Pancreas (tissue), 10 donors: ENCODE measurements around the gene CHAF1A. TPM values are rescaled to one million over a fixed set of nuclear protein-coding genes. Genes with fewer than 3 reads are reported as not detected.

Source experiments
- ATAC-seq, 4 donors: fragments of 200-7000 bp; cut with Tn5 transposase; one replicate each; pipeline versions ENCODE4 v1.8.0 to v1.9.1; 2020; ENCODE audit warnings: mild to moderate bottlenecking in 4 of 4, moderate library complexity in 4 of 4
- DNase-seq, 6 donors: peaks; one replicate each; pipeline ENCODE4 v3.0.0-alpha.2; 2020
- FAIRE-seq: peaks from 2 replicates; lab custom pipeline; 2012; peaks lifted over from hg19 to GRCh38; lab: Jason Lieb, UNC
- H3K27ac ChIP-seq, 4 donors: fragments of 200-600 bp; sonication (generic); 1 replicate in 3 of 4; 2 replicates in 1 of 4; pipeline versions ENCODE4 v1.5.0 to v1.8.0; 2020
- H3K27me3 ChIP-seq, 4 donors: fragments of 200-600 bp; one replicate each; pipeline ENCODE4 v1.8.0; 2021
- H3K36me3 ChIP-seq, 3 donors: fragments of 200-600 bp; sonication (generic) in 1 of 3; one replicate each; pipeline versions ENCODE4 v1.5.0 to v1.8.0; 2020 to 2021
- H3K4me1 ChIP-seq, 3 donors: fragments of 200-600 bp; one replicate each; pipeline ENCODE4 v1.8.0; 2021
- H3K4me3 ChIP-seq, 4 donors: fragments of 200-600 bp; sonication (generic) in 2 of 4; one replicate each; pipeline versions ENCODE4 v1.5.0 to v1.8.0; 2020 to 2021
- H3K9me3 ChIP-seq, 4 donors: fragments of 200-600 bp; one replicate each; pipeline ENCODE4 v1.8.0; 2021
- WGBS, 2 donors: extraction: QIAGEN DNeasy Blood & Tissue Kit; methylation state at CpG; one replicate each; pipeline ENCODE4 v1.1.7; 2013; 5-methylcytosine and 5-hydroxymethylcytosine counted together
- intact Hi-C, 3 donors: fragments of 100-400 bp; cut with DNase I; formaldehyde crosslinking; loops; one replicate each; pipeline versions ENCODE4 v1.11.1 to v1.14.2; 2022
- polyA plus RNA-seq, 2 donors: library from polyadenylated mRNA; stranded (reverse); fragments of 200-250 nt; gene quantifications; one replicate each; pipeline ENCODE4 v1.2.3, GENCODE V29; 2013
- total RNA-seq, 6 donors: library from RNA; stranded (reverse); fragmentation: NEBNext Ultra II Directional in 4 of 6; extraction: Animal tissue kit (Norgen Biotek cat#: 25700) in 4 of 6; gene quantifications; one replicate each; pipeline versions ENCODE4 v1.2.1 to v1.2.4, GENCODE V29; 2021 to 2023
- TF ChIP-seq, protein P1 (sequence below), 4 donors: fragments of 200-600 bp; sonication (generic) in 3 of 4; IDR thresholded peaks; one replicate each; pipeline versions ENCODE4 v1.5.0 to v1.8.0; 2021; ENCODE audit warnings: antibody characterized with exemption in 4 of 4
- donor health status: healthy with polysubstance abuse.
- donor health status: DM: no; HTN: no; CAD: no; lungs with moderate emphysema.
- donor health status: DM: no; HTN: no; CAD: no.
- donor health status: control.
- donor health status: control.
- donor health status: Bipolar disorder and iron deficiency.
- donor health status: DM: yes; HTN: yes; CAD: no.
- donor health status: DM: no; HTN: no; CAD: no.
- donor health status: DM: no; HTN: no; CAD: no.
- donor health status: DM: yes; HTN: yes; CAD: no.

The CHAF1A gene
- total and polyA plus RNA-seq, 8 donors, result 2.8 to 5.0 (median 3.9) TPM

- H3K36me3 ChIP-seq, result no peaks in the 10 kb centered on the region
- 83 to 87% methylated on average over 22 of the region's 22 CpGs for WGBS, 2 donors
- intact Hi-C loops, result no loop called here
- DNase-seq (peak in 1 of 6 donors; percentile 8), ATAC-seq (no peak), FAIRE-seq (no peak)
- peaks cover 43 to 67% (median 59%) of the 10 kb centered on the region in 3 donors for H3K4me1 ChIP-seq
- no peaks in the 10 kb centered on the region for H3K9me3 ChIP-seq
- H3K27ac ChIP-seq, result no peak overlapping the region
- H3K4me3 ChIP-seq, result no peak overlapping the region
- H3K27me3 ChIP-seq, result no peaks in the 10 kb centered on the region
- TF ChIP-seq, protein P1, sequence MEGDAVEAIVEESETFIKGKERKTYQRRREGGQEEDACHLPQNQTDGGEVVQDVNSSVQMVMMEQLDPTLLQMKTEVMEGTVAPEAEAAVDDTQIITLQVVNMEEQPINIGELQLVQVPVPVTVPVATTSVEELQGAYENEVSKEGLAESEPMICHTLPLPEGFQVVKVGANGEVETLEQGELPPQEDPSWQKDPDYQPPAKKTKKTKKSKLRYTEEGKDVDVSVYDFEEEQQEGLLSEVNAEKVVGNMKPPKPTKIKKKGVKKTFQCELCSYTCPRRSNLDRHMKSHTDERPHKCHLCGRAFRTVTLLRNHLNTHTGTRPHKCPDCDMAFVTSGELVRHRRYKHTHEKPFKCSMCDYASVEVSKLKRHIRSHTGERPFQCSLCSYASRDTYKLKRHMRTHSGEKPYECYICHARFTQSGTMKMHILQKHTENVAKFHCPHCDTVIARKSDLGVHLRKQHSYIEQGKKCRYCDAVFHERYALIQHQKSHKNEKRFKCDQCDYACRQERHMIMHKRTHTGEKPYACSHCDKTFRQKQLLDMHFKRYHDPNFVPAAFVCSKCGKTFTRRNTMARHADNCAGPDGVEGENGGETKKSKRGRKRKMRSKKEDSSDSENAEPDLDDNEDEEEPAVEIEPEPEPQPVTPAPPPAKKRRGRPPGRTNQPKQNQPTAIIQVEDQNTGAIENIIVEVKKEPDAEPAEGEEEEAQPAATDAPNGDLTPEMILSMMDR (IDR thresholded peaks at IDR 0.05), result no peak
Observed at GRCh38 chr19:4372165-4373012, 30.1 kb upstream of the CHAF1A start.

GRCh38 chr19:4373013-4373367 lies 29.4 kb upstream of the CHAF1A start:
- DNase-seq (no peak), ATAC-seq (no peak), FAIRE-seq (no peak)
- TF ChIP-seq, protein P1 (IDR thresholded peaks at IDR 0.05), result no peak
- Histone ChIP-seq H3K36me3 (no peaks in the 10 kb centered on the region), H3K4me1 (peaks cover 47 to 73% (median 65%) of the 10 kb centered on the region in 3 donors), H3K27me3 (no peaks in the 10 kb centered on the region), H3K9me3 (no peaks in the 10 kb centered on the region), H3K4me3 (no peak overlapping the region), H3K27ac (peak overlapping the region in 2 of 4 donors; percentile 15 to 65)
- WGBS, 2 donors, result 75 to 81% methylated on average over 8 of the region's 8 CpGs
- intact Hi-C loops, result no loop called here

GRCh38 chr19:4373601-4374497 lies 28.6 kb upstream of the CHAF1A start:
- DNase-seq (peak in 2 of 6 donors; percentile 20 to 52), ATAC-seq (no peak), FAIRE-seq (no peak)
- no peak overlapping the region for H3K4me3 ChIP-seq
- WGBS, 2 donors, result 52 to 66% methylated on average over 25 of the region's 25 CpGs
- no peaks in the 10 kb centered on the region for H3K36me3 ChIP-seq
- peaks cover 53 to 74% (median 74%) of the 10 kb centered on the region in 3 donors for H3K4me1 ChIP-seq
- H3K9me3 ChIP-seq, result no peaks in the 10 kb centered on the region
- H3K27ac ChIP-seq, result peak overlapping the region; percentile 51 to 76 (median 68)
- intact Hi-C loops, result no loop called here
- TF ChIP-seq, protein P1 (IDR thresholded peaks at IDR 0.05), result no peak
- no peaks in the 10 kb centered on the region for H3K27me3 ChIP-seq

DNA sequence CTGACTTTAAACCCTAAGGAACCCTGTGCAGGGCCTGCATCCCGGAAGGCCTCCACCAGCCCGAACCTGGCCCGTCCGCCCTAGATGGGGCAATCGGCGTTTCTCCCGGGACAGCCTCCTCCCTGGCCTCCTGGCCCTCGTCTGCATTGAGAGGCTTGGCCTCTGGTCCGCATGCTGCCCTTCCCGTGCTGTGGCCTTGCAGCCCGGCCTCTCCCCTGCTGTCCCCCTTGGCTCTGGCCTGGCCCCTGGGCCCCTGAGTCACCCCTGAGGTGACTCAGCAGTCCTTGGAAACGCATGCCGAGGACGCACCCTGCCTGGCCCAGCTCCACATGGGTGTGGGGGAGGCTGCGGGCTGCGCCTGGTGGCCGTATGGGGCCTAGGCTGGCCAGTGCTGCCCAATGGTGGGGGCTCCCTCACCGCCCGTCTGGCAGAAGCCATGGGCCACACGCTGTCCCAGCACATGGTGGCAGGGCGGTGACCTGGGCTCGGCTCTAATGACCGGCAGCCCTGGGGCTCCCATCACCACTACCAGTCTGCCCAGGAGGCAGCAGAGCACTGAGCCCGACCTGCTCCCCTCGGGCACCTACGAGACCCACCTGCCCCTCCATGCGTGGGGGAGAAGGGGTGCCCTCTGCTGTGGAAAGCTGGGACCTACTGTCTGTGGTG lies 27.8 kb upstream of the CHAF1A start:
- Histone ChIP-seq H3K4me3 (no peak overlapping the region), H3K4me1 (peaks cover 61 to 80% (median 78%) of the 10 kb centered on the region in 3 donors), H3K9me3 (no peaks in the 10 kb centered on the region), H3K36me3 (no peaks in the 10 kb centered on the region), H3K27me3 (no peaks in the 10 kb centered on the region), H3K27ac (peak overlapping the region; percentile 51 to 76 (median 68))
- ATAC-seq (peak; percentile 25 to 52 (median 44)), FAIRE-seq (no peak), DNase-seq (peak in 4 of 6 donors; percentile 60 to 88 (median 81))
- 46 to 47% methylated on average over 25 to 27 of the region's 27 CpGs for WGBS, 2 donors
- intact Hi-C loops, result no loop called here
- TF ChIP-seq, protein P1 (IDR thresholded peaks at IDR 0.05), result no peak
